LNCaP clone FGC (cell line): ENCODE measurements around the gene OXT.
A peak's percentile ranks its signal among the peaks of the same experiment; 100 is the strongest.
"Not testable (repeated sequence)": the region's sequence is repeated elsewhere in the genome, so short reads cannot be mapped to it uniquely, and the experiment has no call there.

ENCODE experiments used
- DNase-seq: peaks from one replicate; pipeline ENCODE4 v3.0.0-alpha.2; 2011; ENCODE audit warnings: low read depth
- H3K4me3 ChIP-seq: 2 replicates; pipeline ENCODE4 v1.5.1; 2011; ENCODE audit warnings: mild to moderate bottlenecking, low read depth, low read length, control low read depth
- CTCF ChIP-seq: IDR thresholded peaks from 2 replicates; pipeline ENCODE4 v1.5.1; 2012; ENCODE audit warnings: mild to moderate bottlenecking; ENCODE audit not compliant: control insufficient read depth, insufficient read depth; ENCODE audit errors: extremely low read depth

Gene OXT

DNA sequence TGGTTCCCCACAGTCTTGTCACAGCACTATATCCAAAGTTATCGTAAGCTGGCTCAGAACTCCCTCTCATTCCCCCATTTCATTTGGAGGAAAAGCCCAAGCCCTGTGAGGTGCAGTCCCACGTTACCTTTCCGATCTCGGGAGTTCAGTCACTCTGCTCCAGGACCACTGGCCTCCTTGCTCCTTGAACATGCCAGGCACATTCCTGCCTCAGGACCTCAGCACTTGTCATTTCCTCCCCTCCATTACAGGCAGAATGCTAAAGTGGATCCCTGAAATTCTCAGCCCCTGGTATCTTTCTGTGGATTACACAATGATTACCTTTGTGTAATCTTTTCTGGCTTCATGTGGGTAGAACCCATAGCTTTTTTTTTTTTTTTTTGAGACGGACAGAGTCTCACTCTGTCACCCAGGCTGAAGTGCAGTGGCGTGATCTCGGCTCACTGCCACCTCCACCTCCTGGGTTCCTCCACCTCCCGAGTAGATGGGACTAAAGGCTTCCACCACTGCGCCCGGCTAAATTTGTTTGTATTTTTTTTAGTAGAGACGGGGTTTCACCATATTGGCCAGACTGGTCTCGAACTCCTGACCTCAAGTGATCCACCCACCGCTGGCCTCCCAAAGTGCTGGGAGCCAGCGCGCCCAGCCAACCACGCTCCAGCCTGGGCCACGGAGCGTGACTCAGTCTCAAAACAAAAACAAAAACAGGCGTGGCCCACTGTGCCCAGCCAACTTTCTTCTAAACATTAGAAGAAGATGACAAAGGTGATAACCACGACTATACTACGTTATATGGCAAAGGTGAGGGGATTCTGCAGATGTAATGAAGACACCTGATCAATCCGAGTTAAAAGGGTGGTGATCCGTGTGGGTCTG is 4.0 kb upstream of the OXT start:
- DNase-seq = no peak
- no peak overlapping the region for H3K4me3 ChIP-seq
- no peak for TF ChIP-seq CTCF

DNA sequence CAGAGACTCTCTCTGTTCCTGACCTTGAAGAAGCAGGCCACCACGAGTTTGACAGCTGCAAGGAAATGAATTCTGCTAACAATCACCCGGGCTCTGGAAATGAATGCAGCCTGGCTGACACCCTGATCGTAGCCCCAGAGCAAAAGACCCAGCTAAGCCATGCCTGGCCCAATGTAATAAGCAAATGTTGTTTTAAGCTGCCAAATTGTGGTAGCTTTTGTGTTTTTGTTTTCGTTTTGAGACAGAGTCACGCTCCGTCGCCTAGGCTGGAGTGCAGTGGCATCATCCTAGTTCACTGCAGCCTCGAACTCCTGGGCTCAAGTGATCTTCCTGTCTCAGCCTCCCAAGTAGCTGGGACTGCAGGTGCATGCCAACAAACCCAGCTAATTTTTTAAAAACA is 3.3 kb upstream of the OXT start:
- no peak overlapping the region for H3K4me3 ChIP-seq
- DNase-seq = no peak
- no peak for TF ChIP-seq CTCF

DNA sequence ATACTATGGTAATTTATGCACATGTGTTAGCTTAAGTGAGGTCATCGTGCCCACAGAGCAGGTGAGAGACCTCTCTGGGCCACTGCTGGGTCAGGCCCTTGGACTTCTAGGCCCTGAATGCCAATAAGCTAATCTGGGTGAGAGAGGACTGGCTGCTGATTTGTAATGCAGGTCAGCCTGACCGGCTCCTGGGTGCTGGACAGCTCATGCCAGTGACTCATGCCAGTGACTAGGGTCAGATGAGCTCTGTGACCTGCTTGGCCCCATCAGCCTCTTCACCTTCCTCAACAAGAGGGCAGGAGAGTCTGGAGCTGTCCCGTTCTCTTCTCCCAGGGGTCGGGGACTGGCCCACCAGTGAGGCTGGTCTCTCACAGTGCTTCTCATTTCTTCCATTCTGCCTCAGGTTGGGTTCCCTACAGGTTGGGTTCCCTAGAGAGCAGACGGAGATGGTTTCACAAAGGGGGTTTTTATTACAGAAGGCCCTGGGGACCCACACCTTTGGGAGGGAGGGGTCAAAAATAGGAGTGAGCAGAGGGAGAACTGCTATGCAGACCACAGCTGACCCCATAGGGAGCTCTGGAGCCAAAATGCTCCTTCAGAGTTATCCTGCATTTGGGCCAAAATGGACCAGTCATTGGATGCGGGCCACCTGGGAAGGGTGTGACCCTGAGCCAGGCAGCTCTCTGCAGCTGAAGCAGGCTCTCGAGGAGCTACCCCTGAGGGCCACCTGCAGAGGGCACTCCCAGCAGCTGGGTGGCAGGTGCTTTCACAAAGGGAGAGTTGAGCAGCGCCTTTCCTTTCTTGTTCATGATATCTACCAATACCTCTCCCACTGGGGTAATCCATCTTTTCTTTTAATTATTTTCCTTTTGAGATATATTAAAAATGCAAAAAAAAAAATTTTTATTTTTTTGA is 2.2 kb upstream of the OXT start:
- TF ChIP-seq CTCF = 0 out of 2 replicates have a peak, but pooled peaks have one; percentile 3
- DNase-seq = no peak
- H3K4me3 ChIP-seq = no peak overlapping the region

DNA sequence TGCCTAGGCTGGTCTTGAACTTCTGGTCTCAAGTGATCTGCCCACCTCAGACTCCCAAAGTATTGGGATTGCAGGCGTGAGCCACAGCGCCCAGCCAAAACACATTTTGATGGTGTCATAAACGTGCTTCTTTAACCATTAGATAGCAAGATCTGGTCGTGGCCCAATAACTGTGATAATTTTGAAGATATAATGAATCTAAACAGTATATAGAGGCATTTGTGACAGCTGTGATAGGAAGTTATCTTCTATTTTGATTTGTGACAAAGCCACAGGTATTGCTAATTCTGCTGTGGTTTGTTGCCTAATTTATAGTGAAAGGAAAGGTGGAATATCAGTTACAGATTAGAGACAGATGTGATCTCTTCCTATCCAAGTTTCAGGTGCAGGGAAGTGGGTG is 695 bp upstream of the OXT start:
- no peak for DNase-seq
- no peak for TF ChIP-seq CTCF
- H3K4me3 ChIP-seq = no peak overlapping the region

DNA sequence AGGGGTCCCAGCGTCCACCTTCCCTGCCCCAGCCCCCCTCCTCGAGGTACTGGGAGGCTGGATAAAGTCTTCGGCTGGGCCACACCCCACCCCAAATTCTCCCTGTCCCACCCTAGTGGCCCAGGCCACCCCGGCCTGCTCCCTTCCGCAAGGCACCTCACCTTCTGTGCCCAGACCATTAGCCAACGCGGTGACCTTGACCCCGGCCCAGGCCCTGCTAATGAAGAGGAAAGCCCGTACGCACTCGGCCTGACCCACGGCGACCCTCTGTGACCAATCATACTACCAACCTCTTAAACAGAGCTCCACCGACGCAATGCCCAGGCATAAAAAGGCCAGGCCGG is 182 bp upstream of the OXT start:
- no peak for DNase-seq
- no peak for TF ChIP-seq CTCF
- H3K4me3 ChIP-seq = no peak overlapping the region

- no peak for TF ChIP-seq CTCF
- no peak for DNase-seq
- no peak overlapping the region for H3K4me3 ChIP-seq
These were observed 1.3 kb downstream of the OXT start for GRCh38 chr20:3072530-3073250.

GRCh38 chr20:3073251-3073643 is 1.8 kb downstream of the OXT start:
- not testable (repeated sequence) for DNase-seq, H3K4me3 ChIP-seq
